Heart left ventricle (tissue), 16 donors: ENCODE results near the gene HSPA6. TPM values are rescaled to one million over a fixed set of nuclear protein-coding genes. Genes with fewer than 3 reads are reported as not detected.
"Not testable (repeated sequence)": the region's sequence is repeated elsewhere in the genome, so short reads cannot be mapped to it uniquely, and the experiment has no call there.

Experiments used
- ATAC-seq, 4 donors: fragments of 200-7000 bp; cut with Tn5 transposase; one replicate each; pipeline ENCODE4 v1.9.1; 2020 to 2022; ENCODE audit warnings: moderate library complexity in 4 of 4, mild to moderate bottlenecking in 3 of 4, moderate number of reproducible peaks in 1 of 4
- DNase-seq, 5 donors: peaks; one replicate each; pipeline ENCODE4 v3.0.0-alpha.2; 2020
- H3K27ac ChIP-seq, 12 donors: fragments of 200-600 bp; sonication (generic) in 4 of 12; one replicate each; pipeline versions ENCODE4 v1.5.0 to v1.8.0; 2016 to 2022; ENCODE audit warnings: mild to moderate bottlenecking in 2 of 12
- H3K27me3 ChIP-seq, 9 donors: fragments of 200-600 bp; sonication (generic) in 2 of 9; one replicate each; pipeline versions ENCODE4 v1.5.1 to v1.8.0; 2016 to 2022; ENCODE audit warnings: mild to moderate bottlenecking in 3 of 9
- H3K36me3 ChIP-seq, 9 donors: fragments of 200-600 bp; sonication (generic) in 2 of 9; one replicate each; pipeline versions ENCODE4 v1.5.0 to v1.8.0; 2018 to 2022; ENCODE audit warnings: mild to moderate bottlenecking in 2 of 9
- H3K4me1 ChIP-seq, 12 donors: fragments of 200-600 bp; sonication (generic) in 4 of 12; one replicate each; pipeline versions ENCODE4 v1.5.0 to v1.8.0; 2016 to 2022; ENCODE audit warnings: mild to moderate bottlenecking in 3 of 12
- H3K4me3 ChIP-seq, 12 donors: fragments of 200-600 bp; sonication (generic) in 4 of 12; one replicate each; pipeline versions ENCODE4 v1.5.0 to v1.8.0; 2017 to 2022; ENCODE audit warnings: mild to moderate bottlenecking in 9 of 12, moderate library complexity in 4 of 12
- H3K9me3 ChIP-seq, 12 donors: fragments of 200-600 bp; sonication (generic) in 4 of 12; one replicate each; pipeline versions ENCODE4 v1.5.0 to v1.8.0; 2016 to 2022; ENCODE audit warnings: mild to moderate bottlenecking in 1 of 12
- CTCF ChIP-seq, 12 donors: fragments of 200-600 bp; sonication (generic) in 4 of 12; IDR thresholded peaks; one replicate each; pipeline versions ENCODE4 v1.5.0 to v1.8.0; 2018 to 2022; ENCODE audit warnings: antibody characterized with exemption in 12 of 12, mild to moderate bottlenecking in 5 of 12
- POLR2A ChIP-seq, 2 donors: fragments of 450-650 bp; IDR thresholded peaks; one replicate each; pipeline ENCODE4 v1.6.1; 2017; ENCODE audit warnings: antibody characterized with exemption in 2 of 2, mild to moderate bottlenecking in 2 of 2, moderate library complexity in 2 of 2
- WGBS, 4 donors: extraction: QIAGEN DNeasy Blood & Tissue Kit in 2 of 4; methylation state at CpG; one replicate each; pipeline versions ENCODE4 v1.1.5 to v1.1.7; 2013 to 2018; 5-methylcytosine and 5-hydroxymethylcytosine counted together
- intact Hi-C, 10 donors: fragments of 100-400 bp; cut with DNase I; formaldehyde crosslinking; loops; one replicate each; pipeline versions ENCODE4 v1.11.1 to v1.14.2; 2022
- polyA plus RNA-seq, 2 donors: library from polyadenylated mRNA; stranded (reverse); fragments of 200-250 nt; gene quantifications; one replicate each; pipeline ENCODE4 v1.2.3, GENCODE V29; 2013
- total RNA-seq, 9 donors: library from RNA; depleted of rRNA in 2 of 9; stranded (reverse); fragments of >200 nt in 2 of 9; fragmentation: NEBNext Ultra II Directional in 3 of 9; extraction: Animal tissue kit (Norgen Biotek cat#: 25700) in 3 of 9; gene quantifications; one replicate each; pipeline versions ENCODE4 v1.1.0 to v1.2.4, GENCODE V29; 2016 to 2023
- donor health status: ischemic (EF 13 %, LVEDD 7.1; RV severe dilation, severe dysfunction).
- donor health status: healthy with polysubstance abuse.
- donor health status: DM: no; HTN: yes; CAD: no.
- donor health status: DM: no; HTN: no; CAD: no.
- donor health status: ischemic (EF 25% LVEDD 6.9; RV normal size, moderate dysfunction).
- donor health status: ischemic (EF 25% LVEDD 5.7; RV mildly dilated, moderate dysfunction).
- donor health status: healthy.
- donor health status: DM: yes; HTN: yes; CAD: no.
- donor health status: ischemic (EF 35%, LVEDD 5.7; RV mildly dilated, moderate dysfunction).
- donor health status: nonischemic (EF 11% LVEDD 7.7; RV severe dilation, severe dysfunction).
- donor health status: DM: yes; HTN: yes; CAD: no.
- donor health status: PGD.
- donor health status: ischemic (EF 29% LVEDD 5.4; RV normal size, mild dysfunction).
- donor health status: nonischemic (EF 23%, LVEDD 6.1; RV moderate dilation, normal function).

The HSPA6 gene
- total and polyA plus RNA-seq, 11 donors = 0.27 to 5.9 (median 0.93) TPM

- Histone ChIP-seq H3K36me3 (no peaks in the 10 kb centered on the region), H3K4me3 (peak overlapping the region in 8 of 12 donors; percentile 16 to 97 (median 70)), H3K27ac (peak overlapping the region in 11 of 12 donors; percentile 2 to 96 (median 49)), H3K27me3 (no peaks in the 10 kb centered on the region), H3K9me3 (peaks cover 0 to 4% (median 0%) of the 10 kb centered on the region in 12 donors), H3K4me1 (peaks cover 0 to 29% (median 2%) of the 10 kb centered on the region in 12 donors)
- DNase-seq (no peak), ATAC-seq (no peak)
- 67 to 83% (median 75%) methylated on average over 22 of the region's 22 CpGs for WGBS, 4 donors
- no peak for TF ChIP-seq CTCF (IDR thresholded peaks at IDR 0.05)
- TF ChIP-seq POLR2A (IDR thresholded peaks at IDR 0.05) = no peak
- intact Hi-C loops = no loop called here
Observed at GRCh38 chr1:161531986-161532643, 7.8 kb downstream of the HSPA6 start.

- ATAC-seq (peak in 2 of 4 donors; percentile 19 to 28), DNase-seq (peak in 2 of 5 donors; percentile 29 to 39)
- intact Hi-C loops, H3K9me3 ChIP-seq, H3K36me3 ChIP-seq, H3K27me3 ChIP-seq: not testable (repeated sequence)
- Histone ChIP-seq H3K27ac (peak overlapping the region in 11 of 12 donors; percentile 2 to 96 (median 49)), H3K4me3 (peak overlapping the region in 6 of 12 donors; percentile 16 to 77 (median 24)), H3K4me1 (peaks cover 0 to 29% (median 2%) of the 10 kb centered on the region in 12 donors)
- WGBS, 4 donors = 50 to 67% (median 58%) methylated on average over 15 to 16 of the region's 16 CpGs
Observed at GRCh38 chr1:161532644-161533567, 8.6 kb downstream of the HSPA6 start.

GRCh38 chr1:161537068-161537669 lies 12.8 kb downstream of the HSPA6 start:
- not testable (repeated sequence) for ATAC-seq, DNase-seq, H3K4me3 ChIP-seq, H3K9me3 ChIP-seq, H3K36me3 ChIP-seq, H3K27ac ChIP-seq, H3K27me3 ChIP-seq
- intact Hi-C loops = loop anchor here in 1 of 10 donors (5.0 kb wide), 1 partner anchor 75 kb away; no protein-coding TSS in a partner anchor
- 72 to 79% (median 78%) methylated on average over 7 of the region's 7 CpGs for WGBS, 4 donors
- peaks cover 0 to 29% (median 1%) of the 10 kb centered on the region in 12 donors for H3K4me1 ChIP-seq

- peaks cover 0 to 41% (median 0%) of the 10 kb centered on the region in 12 donors for H3K4me1 ChIP-seq
- not testable (repeated sequence) for DNase-seq, ATAC-seq, H3K9me3 ChIP-seq, H3K36me3 ChIP-seq, H3K27me3 ChIP-seq
- peak overlapping the region in 1 of 12 donors; percentile 83 for H3K27ac ChIP-seq
- H3K4me3 ChIP-seq = peak overlapping the region in 1 of 12 donors; percentile 62
- intact Hi-C loops = loop anchor here in 1 of 10 donors (5.0 kb wide), 1 partner anchor 73 kb away; no protein-coding TSS in a partner anchor
- 88 to 93% (median 90%) methylated on average over 7 of the region's 7 CpGs for WGBS, 4 donors
Observed at GRCh38 chr1:161538925-161539479, 14.7 kb downstream of the HSPA6 start.

- WGBS, 4 donors = 4 to 5% (median 5%) methylated on average over 41 of the region's 41 CpGs
- Histone ChIP-seq H3K4me3 (peak overlapping the region; percentile 11 to 68 (median 49)), H3K4me1 (peaks cover 0 to 42% (median 0%) of the 10 kb centered on the region in 12 donors), H3K27ac (peak overlapping the region in 6 of 12 donors; percentile 8 to 83 (median 34))
- DNase-seq (peak; percentile 62 to 87 (median 74)), ATAC-seq (peak; percentile 37 to 84 (median 70))
- intact Hi-C loops = loop anchor here in 1 of 10 donors (5.0 kb wide), 1 partner anchor 72 kb away; no protein-coding TSS in a partner anchor
- H3K27me3 ChIP-seq, H3K36me3 ChIP-seq, H3K9me3 ChIP-seq: not testable (repeated sequence)
Observed at GRCh38 chr1:161539731-161540569, 15.6 kb downstream of the HSPA6 start.

GRCh38 chr1:161540570-161540960 lies 16.2 kb downstream of the HSPA6 start:
- H3K9me3 ChIP-seq, H3K27me3 ChIP-seq, H3K36me3 ChIP-seq, intact Hi-C loops, DNase-seq: not testable (repeated sequence)
- WGBS, 4 donors = 44 to 51% (median 45%) methylated on average over 10 of the region's 10 CpGs
- Histone ChIP-seq H3K4me1 (peaks cover 0 to 42% (median 0%) of the 10 kb centered on the region in 12 donors), H3K4me3 (peak overlapping the region in 9 of 12 donors; percentile 46 to 68 (median 57)), H3K27ac (peak overlapping the region in 5 of 12 donors; percentile 15 to 83 (median 53))
- ATAC-seq = peak; percentile 20 to 48 (median 33)

- H3K36me3 ChIP-seq, H3K27me3 ChIP-seq, H3K9me3 ChIP-seq, DNase-seq, intact Hi-C loops: not testable (repeated sequence)
- peak overlapping the region in 1 of 12 donors; percentile 15 for H3K4me3 ChIP-seq
- ATAC-seq = peak in 1 of 4 donors; percentile 29
- peak overlapping the region in 1 of 12 donors; percentile 75 for H3K27ac ChIP-seq
- 56 to 68% (median 60%) methylated on average over 5 of the region's 5 CpGs for WGBS, 4 donors
- H3K4me1 ChIP-seq = peaks cover 0 to 42% (median 0%) of the 10 kb centered on the region in 12 donors
Observed at GRCh38 chr1:161542091-161542559, 17.8 kb downstream of the HSPA6 start.

GRCh38 chr1:161543125-161543524 lies 18.8 kb downstream of the HSPA6 start:
- H3K27ac ChIP-seq = peak overlapping the region in 1 of 12 donors; percentile 75
- H3K36me3 ChIP-seq, ATAC-seq, H3K9me3 ChIP-seq, H3K4me3 ChIP-seq, H3K27me3 ChIP-seq, DNase-seq, intact Hi-C loops: not testable (repeated sequence)
- peaks cover 0 to 42% (median 0%) of the 10 kb centered on the region in 12 donors for H3K4me1 ChIP-seq
- 59 to 93% (median 85%) methylated on average over 1 of the region's 1 CpG for WGBS, 4 donors
